ENCODE data around the gene AUH. TPM values are rescaled to one million over a fixed set of nuclear protein-coding genes. Genes with fewer than 3 reads are reported as not detected.

Gene AUH
- total RNA-seq, 1 experiment from 2014 or later: 29.0 TPM

DNA sequence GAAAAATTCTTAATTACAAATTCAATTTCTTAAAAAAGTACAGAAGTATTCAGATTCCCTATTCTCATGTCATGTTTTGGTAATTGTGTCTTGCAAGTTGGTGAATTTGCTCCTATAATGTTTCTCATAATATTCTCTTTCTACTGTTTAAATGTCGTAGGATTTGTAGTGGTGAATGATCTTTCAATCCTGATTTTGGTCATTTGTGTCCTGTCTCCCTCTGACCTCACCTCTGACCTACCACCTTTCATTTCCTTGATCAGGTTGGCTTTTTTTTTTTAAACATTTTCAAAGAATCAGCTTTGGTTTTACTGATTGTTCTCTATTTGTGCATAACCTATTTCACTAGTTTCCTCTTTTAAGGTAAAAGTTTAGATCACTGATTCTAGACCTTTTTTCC lies 102.6 kb downstream of the AUH start (continued):
- TF ChIP-seq REST (IDR thresholded peaks at IDR 0.05; ENCODE audit: low read depth): no peak

- Histone ChIP-seq H3K27ac (ENCODE audit: low read depth, low read length) (no peak overlapping the region), H2AFZ (ENCODE audit: low read depth, low read length, poor library complexity, severe bottlenecking) (no peak overlapping the region), H3K27me3 (ENCODE audit: insufficient read depth, low read length) (no peaks in the 10 kb centered on the region), H3K79me2 (ENCODE audit: insufficient read depth, low read length) (no peaks in the 10 kb centered on the region), H3K4me2 (ENCODE audit: low read length) (no peak overlapping the region), H3K9ac (ENCODE audit: low read length) (no peak overlapping the region), H4K20me1 (ENCODE audit: insufficient read depth) (no peaks in the 10 kb centered on the region), H3K9me3 (ENCODE audit: control insufficient read depth in 1 of 2, insufficient read depth in 1 of 2, low read depth in 1 of 2, low read length in 2 of 2) (no peaks in the 10 kb centered on the region), H3K36me3 (ENCODE audit: control insufficient read depth in 1 of 2, insufficient read depth in 2 of 2, low read length in 2 of 2) (no peaks in the 10 kb centered on the region), H3K4me3 (replicated peaks in 1 of 2; ENCODE audit: low read depth in 1 of 2, low read length in 2 of 2) (no peak overlapping the region), H3K4me1 (ENCODE audit: control insufficient read depth in 1 of 2, insufficient read depth in 2 of 2, low read length in 2 of 2) (no peaks in the 10 kb centered on the region), H3K9me2 (ENCODE audit: insufficient read depth) (no peaks in the 10 kb centered on the region)
- intact Hi-C loops (cut with micrococcal nuclease): no loop called here
- DNase-seq (ENCODE audit: low read depth, low spot score): no peak
- CTCF ChIA-PET: no interaction called here
- POLR2A ChIA-PET: no interaction called here
- ATAC-seq: no peak
- BruUV-seq (replicated peaks): no TSS peak
- RAD21 ChIA-PET (ENCODE audit: low non-redundant PET in 1 of 2, low total read pairs in 2 of 2, uncharacterized antibody in 2 of 2, unreplicated experiment in 2 of 2): no interaction called here
- TF ChIP-seq SIN3A (IDR thresholded peaks at IDR 0.05; ENCODE audit: low read depth) (no peak), POLR2AphosphoS5 (IDR thresholded peaks at IDR 0.05; ENCODE audit: low read depth, low read length) (no peak), TCF7L2 (IDR thresholded peaks at IDR 0.05; ENCODE audit: borderline replicate concordance, extremely low read depth, insufficient read depth, insufficient read length) (no peak), REST (IDR thresholded peaks at IDR 0.05; ENCODE audit: low read depth) (no peak), CEBPB (IDR thresholded peaks at IDR 0.05; ENCODE audit: low read depth) (no peak), SRF (IDR thresholded peaks at IDR 0.05; ENCODE audit: low read depth) (no peak), ZFX (IDR thresholded peaks at IDR 0.05) (no peak), CTCF (IDR thresholded peaks at IDR 0.05 in 2 of 3, conservative IDR thresholded peaks at IDR 0.05 in 1 of 3; ENCODE audit: borderline replicate concordance in 1 of 3, insufficient read depth in 1 of 3, low read depth in 2 of 3, low read length in 2 of 3) (no peak), JUND (IDR thresholded peaks at IDR 0.05) (no peak), POLR2A (IDR thresholded peaks at IDR 0.05; ENCODE audit: borderline replicate concordance, extremely low read depth, insufficient read depth, insufficient read length) (no peak), YY1 (IDR thresholded peaks at IDR 0.05; ENCODE audit: extremely low read depth, insufficient replicate concordance, low read depth, low read length) (no peak), CBX3 (IDR thresholded peaks at IDR 0.05; ENCODE audit: low read depth) (no peak)
- TF ChIP-seq, protein P1, sequence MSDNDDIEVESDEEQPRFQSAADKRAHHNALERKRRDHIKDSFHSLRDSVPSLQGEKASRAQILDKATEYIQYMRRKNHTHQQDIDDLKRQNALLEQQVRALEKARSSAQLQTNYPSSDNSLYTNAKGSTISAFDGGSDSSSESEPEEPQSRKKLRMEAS (IDR thresholded peaks at IDR 0.05): no peak
Measured at GRCh38 chr9:91258451-91258850, 103.3 kb downstream of the AUH start.

Data from HCT116 (cell line).